ENCODE results near the gene STK24.

STK24 gene

DNA sequence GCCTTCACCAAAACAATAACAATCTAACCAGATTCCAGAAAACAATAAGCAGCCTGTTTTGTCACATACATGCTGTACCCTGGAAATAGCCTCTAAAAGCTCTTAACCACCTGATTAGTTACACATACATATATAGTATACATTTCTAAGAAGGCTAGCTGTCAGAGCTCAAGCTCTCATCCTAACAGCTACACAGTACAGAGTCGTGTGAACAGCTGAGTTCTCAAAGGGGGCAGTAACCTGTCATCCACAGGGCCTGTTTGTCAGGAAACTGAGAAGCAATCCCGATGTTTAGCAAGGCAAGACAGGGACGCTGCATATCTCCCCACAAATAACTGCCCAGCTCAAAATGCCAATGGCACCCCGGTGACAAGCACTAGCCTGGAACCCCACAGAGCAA is 56.9 kb downstream of the STK24 start:
- Histone ChIP-seq H3K36me3 (ENCODE audit: insufficient read depth, low read length) (peaks cover 39% of the 10 kb centered on the region; the same call in 1 of the 2 replicates), H2AFZ (ENCODE audit: low read length) (no peak overlapping the region), H3K79me2 (ENCODE audit: insufficient read depth, low read length) (peaks cover 94% of the 10 kb centered on the region), H4K20me1 (ENCODE audit: insufficient read depth, low read length, poor library complexity, severe bottlenecking) (peaks cover 52% of the 10 kb centered on the region), H3K9ac (ENCODE audit: low read depth, low read length, poor library complexity, severe bottlenecking) (no peak overlapping the region), H3K4me1 (ENCODE audit: insufficient read depth, low read length, poor library complexity, severe bottlenecking) (peaks cover 16% of the 10 kb centered on the region), H3F3A (ENCODE audit: low read depth) (no peaks in the 10 kb centered on the region), H3K4me2 (ENCODE audit: low read depth, low read length, poor library complexity, severe bottlenecking) (no peak overlapping the region), H3K27me3 (ENCODE audit: insufficient read depth, low read length, poor library complexity, severe bottlenecking) (no peaks in the 10 kb centered on the region), H3K4me3 (ENCODE audit: low read length, poor library complexity, severe bottlenecking) (no peak overlapping the region), H3K9me2 (replicated peaks; ENCODE audit: low read depth, low read length) (no peaks in the 10 kb centered on the region), H3K9me3 (ENCODE audit: insufficient read depth, low read depth, low read length) (no peaks in the 10 kb centered on the region)
- TF ChIP-seq, protein P1, sequence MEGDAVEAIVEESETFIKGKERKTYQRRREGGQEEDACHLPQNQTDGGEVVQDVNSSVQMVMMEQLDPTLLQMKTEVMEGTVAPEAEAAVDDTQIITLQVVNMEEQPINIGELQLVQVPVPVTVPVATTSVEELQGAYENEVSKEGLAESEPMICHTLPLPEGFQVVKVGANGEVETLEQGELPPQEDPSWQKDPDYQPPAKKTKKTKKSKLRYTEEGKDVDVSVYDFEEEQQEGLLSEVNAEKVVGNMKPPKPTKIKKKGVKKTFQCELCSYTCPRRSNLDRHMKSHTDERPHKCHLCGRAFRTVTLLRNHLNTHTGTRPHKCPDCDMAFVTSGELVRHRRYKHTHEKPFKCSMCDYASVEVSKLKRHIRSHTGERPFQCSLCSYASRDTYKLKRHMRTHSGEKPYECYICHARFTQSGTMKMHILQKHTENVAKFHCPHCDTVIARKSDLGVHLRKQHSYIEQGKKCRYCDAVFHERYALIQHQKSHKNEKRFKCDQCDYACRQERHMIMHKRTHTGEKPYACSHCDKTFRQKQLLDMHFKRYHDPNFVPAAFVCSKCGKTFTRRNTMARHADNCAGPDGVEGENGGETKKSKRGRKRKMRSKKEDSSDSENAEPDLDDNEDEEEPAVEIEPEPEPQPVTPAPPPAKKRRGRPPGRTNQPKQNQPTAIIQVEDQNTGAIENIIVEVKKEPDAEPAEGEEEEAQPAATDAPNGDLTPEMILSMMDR (conservative IDR thresholded peaks at IDR 0.05; ENCODE audit: low read length), result no peak
- no peak for TF ChIP-seq EZH2phosphoT487 (IDR thresholded peaks at IDR 0.05; ENCODE audit: borderline replicate concordance)

DNA sequence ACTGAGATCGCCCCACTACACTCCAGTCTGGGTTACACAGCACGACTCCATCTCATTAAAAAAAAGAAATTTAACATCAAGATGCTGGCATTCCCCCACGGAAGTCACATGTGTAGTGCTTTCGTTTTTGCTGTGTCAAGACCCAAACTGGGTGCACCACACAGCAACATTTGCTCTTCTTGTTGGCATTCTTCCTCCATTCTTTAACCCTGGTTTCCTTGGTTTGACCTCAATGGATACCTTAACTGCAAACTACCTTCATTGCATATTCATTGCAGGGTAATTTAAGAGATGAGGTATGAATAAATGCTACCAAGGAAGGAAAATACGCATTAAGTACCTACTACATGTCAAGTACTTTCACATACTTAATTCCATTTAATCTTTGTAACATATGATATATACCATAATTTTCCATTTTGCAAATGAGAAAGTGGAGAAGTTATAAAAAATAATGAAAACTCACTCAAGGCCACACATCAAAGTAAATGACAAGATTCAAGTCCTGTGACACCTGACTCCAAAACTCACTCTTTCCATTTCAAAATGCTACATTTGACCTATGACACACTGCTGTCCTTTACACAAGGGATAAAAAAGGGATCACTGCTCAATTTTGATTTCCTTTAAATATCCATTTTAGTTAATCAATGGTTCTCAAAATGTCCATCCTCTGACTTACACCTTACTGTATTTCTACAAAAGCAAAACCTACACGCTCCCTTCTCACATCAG is 59.2 kb downstream of the STK24 start:
- Histone ChIP-seq H3K4me3 (ENCODE audit: low read length, poor library complexity, severe bottlenecking) (no peak overlapping the region), H3K79me2 (ENCODE audit: insufficient read depth, low read length) (peaks cover 91% of the 10 kb centered on the region), H3K9me2 (replicated peaks; ENCODE audit: low read depth, low read length) (no peaks in the 10 kb centered on the region), H3K27me3 (ENCODE audit: insufficient read depth, low read length, poor library complexity, severe bottlenecking) (no peaks in the 10 kb centered on the region), H3K4me2 (ENCODE audit: low read depth, low read length, poor library complexity, severe bottlenecking) (no peak overlapping the region), H3K9ac (ENCODE audit: low read depth, low read length, poor library complexity, severe bottlenecking) (no peak overlapping the region), H3K4me1 (ENCODE audit: insufficient read depth, low read length, poor library complexity, severe bottlenecking) (no peaks in the 10 kb centered on the region), H4K20me1 (ENCODE audit: insufficient read depth, low read length, poor library complexity, severe bottlenecking) (peaks cover 30% of the 10 kb centered on the region), H3F3A (ENCODE audit: low read depth) (no peaks in the 10 kb centered on the region), H2AFZ (ENCODE audit: low read length) (no peak overlapping the region), H3K36me3 (ENCODE audit: insufficient read depth, low read length) (peaks cover 39% of the 10 kb centered on the region; the same call in 1 of the 2 replicates), H3K9me3 (ENCODE audit: insufficient read depth, low read depth, low read length) (no peaks in the 10 kb centered on the region)
- TF ChIP-seq EZH2phosphoT487 (IDR thresholded peaks at IDR 0.05; ENCODE audit: borderline replicate concordance), result no peak
- TF ChIP-seq, protein P1 (conservative IDR thresholded peaks at IDR 0.05; ENCODE audit: low read length), result no peak

DNA sequence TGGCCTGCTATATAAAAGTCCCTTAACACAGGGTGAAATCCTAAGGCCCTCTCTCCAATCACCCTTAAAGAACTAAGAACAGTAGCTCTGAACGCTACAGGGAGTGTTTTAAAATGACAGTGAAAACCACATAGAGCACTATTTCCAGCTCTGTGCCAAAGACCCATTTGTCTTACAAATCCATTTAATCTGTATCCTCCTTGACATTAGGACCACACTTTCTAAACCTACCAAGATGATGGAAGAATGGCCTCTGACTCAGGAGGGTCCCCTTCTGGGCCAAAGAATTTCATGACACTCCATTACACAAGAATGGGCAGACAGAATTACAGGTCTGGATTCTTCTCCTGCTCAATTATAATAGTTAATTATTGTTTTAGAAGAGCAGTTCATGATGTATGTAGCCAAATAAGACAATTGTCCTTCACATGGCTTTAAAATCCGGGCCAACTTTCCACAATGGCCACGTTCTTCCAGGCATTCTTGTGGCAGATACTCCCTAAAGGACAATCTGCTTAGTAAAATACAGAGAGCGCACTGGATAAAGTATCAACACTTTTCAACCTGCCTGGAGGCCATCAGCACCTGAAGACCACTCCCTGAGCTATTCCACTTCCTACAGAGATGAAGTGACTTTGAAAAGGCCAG is 61.0 kb downstream of the STK24 start:
- TF ChIP-seq, protein P1 (conservative IDR thresholded peaks at IDR 0.05; ENCODE audit: low read length), result no peak
- TF ChIP-seq EZH2phosphoT487 (IDR thresholded peaks at IDR 0.05; ENCODE audit: borderline replicate concordance), result no peak
- Histone ChIP-seq H3K79me2 (ENCODE audit: insufficient read depth, low read length) (peaks cover 89% of the 10 kb centered on the region), H3F3A (ENCODE audit: low read depth) (no peaks in the 10 kb centered on the region), H3K9me2 (replicated peaks; ENCODE audit: low read depth, low read length) (no peaks in the 10 kb centered on the region), H3K4me2 (ENCODE audit: low read depth, low read length, poor library complexity, severe bottlenecking) (no peak overlapping the region), H3K9me3 (ENCODE audit: insufficient read depth, low read depth, low read length) (no peaks in the 10 kb centered on the region), H3K4me3 (ENCODE audit: low read length, poor library complexity, severe bottlenecking) (no peak overlapping the region), H3K9ac (ENCODE audit: low read depth, low read length, poor library complexity, severe bottlenecking) (no peak overlapping the region), H4K20me1 (ENCODE audit: insufficient read depth, low read length, poor library complexity, severe bottlenecking) (peaks cover 16% of the 10 kb centered on the region), H3K27me3 (ENCODE audit: insufficient read depth, low read length, poor library complexity, severe bottlenecking) (no peaks in the 10 kb centered on the region), H2AFZ (ENCODE audit: low read length) (no peak overlapping the region), H3K36me3 (ENCODE audit: insufficient read depth, low read length) (peaks cover 47% of the 10 kb centered on the region; the same call in 1 of the 2 replicates), H3K4me1 (ENCODE audit: insufficient read depth, low read length, poor library complexity, severe bottlenecking) (no peaks in the 10 kb centered on the region)

Measured in Loucy (cell line).